K562 (cell line): ENCODE results near the gene ZNF467.

Experiments used
- CBFB ChIP-seq: sonication (generic); formaldehyde crosslinking; IDR thresholded peaks from 2 replicates; pipeline ENCODE4 v1.4.0; 2020; ENCODE audit warnings: mild to moderate bottlenecking, missing genetic modification reagents
- FOXO4 ChIP-seq: fragments of 450-650 bp; formaldehyde crosslinking; IDR thresholded peaks from 2 replicates; pipeline ENCODE4 v1.4.0; 2020; ENCODE audit warnings: mild to moderate bottlenecking, moderate library complexity
- TAF7 ChIP-seq: fragments of 450-650 bp; IDR thresholded peaks from 2 replicates; pipeline ENCODE4 v1.6.1; 2016; ENCODE audit warnings: missing genetic modification characterization, missing compliant biosample characterization
- TCF7L2 ChIP-seq: fragments of 150-350 bp; IDR thresholded peaks from 2 replicates; pipeline ENCODE4 v1.6.1; 2016; ENCODE audit warnings: low read depth, mild to moderate bottlenecking, low read length, moderate library complexity

GRCh38 chr7:149790754-149791360, 17.5 kb upstream of the ZNF467 start:
- TF ChIP-seq CBFB (CRISPR knock-in tag) = no peak
- TF ChIP-seq TCF7L2 = no peak
- no peak for TF ChIP-seq TAF7 (tag)
- no peak for TF ChIP-seq FOXO4 (CRISPR knock-in tag)
